ENCODE data around the gene PRIMPOL.

Gene PRIMPOL

DNA sequence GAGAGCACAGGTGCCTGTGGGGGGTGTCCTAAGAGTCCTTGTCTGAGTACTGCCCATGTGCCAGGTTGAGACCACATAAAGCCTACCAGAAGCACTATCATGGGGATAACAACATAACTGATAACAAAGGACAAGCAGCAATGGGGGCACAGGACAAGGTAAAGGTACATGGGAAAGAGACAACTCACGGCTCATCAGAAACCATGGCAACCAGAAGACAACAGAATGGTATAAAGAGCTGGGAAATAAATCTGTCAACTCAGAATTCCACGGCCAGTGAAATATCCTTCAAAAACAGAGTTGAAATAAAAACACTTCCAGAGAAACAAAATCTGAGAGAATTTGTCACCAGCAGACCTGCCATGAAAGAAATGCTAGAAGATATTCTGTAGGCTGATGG, 64.3 kb downstream of the PRIMPOL start:
- Histone ChIP-seq H3K36me3 (ENCODE audit: insufficient read depth, low read length) (peaks cover 100% of the 10 kb centered on the region), H3F3A (ENCODE audit: insufficient read depth, low read length) (no peaks in the 10 kb centered on the region), H4K20me1 (ENCODE audit: insufficient read depth, low read length) (no peaks in the 10 kb centered on the region), H3K4me2 (ENCODE audit: low read length) (no peak overlapping the region), H3K27me3 (ENCODE audit: insufficient read depth, low read length) (no peaks in the 10 kb centered on the region), H3K79me2 (ENCODE audit: insufficient read depth, low read length) (no peaks in the 10 kb centered on the region), H3K9ac (ENCODE audit: low read length) (no peak overlapping the region), H3K9me2 (ENCODE audit: low read depth, low read length) (no peaks in the 10 kb centered on the region), H3K4me1 (ENCODE audit: insufficient read depth, low read length, severe bottlenecking) (no peaks in the 10 kb centered on the region), H3K4me3 (ENCODE audit: low read depth, low read length, poor library complexity, severe bottlenecking) (no peak overlapping the region), H3K27ac (ENCODE audit: low read depth, low read length, poor library complexity, severe bottlenecking) (no peak overlapping the region), H2AFZ (ENCODE audit: low read length) (no peak overlapping the region), H3K9me3 (ENCODE audit: low read length) (0 out of 2 replicates have a peak, but pooled peaks cover 5% of the 10 kb centered on the region)
- TF ChIP-seq, protein P1, sequence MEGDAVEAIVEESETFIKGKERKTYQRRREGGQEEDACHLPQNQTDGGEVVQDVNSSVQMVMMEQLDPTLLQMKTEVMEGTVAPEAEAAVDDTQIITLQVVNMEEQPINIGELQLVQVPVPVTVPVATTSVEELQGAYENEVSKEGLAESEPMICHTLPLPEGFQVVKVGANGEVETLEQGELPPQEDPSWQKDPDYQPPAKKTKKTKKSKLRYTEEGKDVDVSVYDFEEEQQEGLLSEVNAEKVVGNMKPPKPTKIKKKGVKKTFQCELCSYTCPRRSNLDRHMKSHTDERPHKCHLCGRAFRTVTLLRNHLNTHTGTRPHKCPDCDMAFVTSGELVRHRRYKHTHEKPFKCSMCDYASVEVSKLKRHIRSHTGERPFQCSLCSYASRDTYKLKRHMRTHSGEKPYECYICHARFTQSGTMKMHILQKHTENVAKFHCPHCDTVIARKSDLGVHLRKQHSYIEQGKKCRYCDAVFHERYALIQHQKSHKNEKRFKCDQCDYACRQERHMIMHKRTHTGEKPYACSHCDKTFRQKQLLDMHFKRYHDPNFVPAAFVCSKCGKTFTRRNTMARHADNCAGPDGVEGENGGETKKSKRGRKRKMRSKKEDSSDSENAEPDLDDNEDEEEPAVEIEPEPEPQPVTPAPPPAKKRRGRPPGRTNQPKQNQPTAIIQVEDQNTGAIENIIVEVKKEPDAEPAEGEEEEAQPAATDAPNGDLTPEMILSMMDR (IDR thresholded peaks at IDR 0.05; ENCODE audit: low read length) = no peak
- no peak for TF ChIP-seq EZH2 (IDR thresholded peaks at IDR 0.05; ENCODE audit: borderline replicate concordance, low read length)

DNA sequence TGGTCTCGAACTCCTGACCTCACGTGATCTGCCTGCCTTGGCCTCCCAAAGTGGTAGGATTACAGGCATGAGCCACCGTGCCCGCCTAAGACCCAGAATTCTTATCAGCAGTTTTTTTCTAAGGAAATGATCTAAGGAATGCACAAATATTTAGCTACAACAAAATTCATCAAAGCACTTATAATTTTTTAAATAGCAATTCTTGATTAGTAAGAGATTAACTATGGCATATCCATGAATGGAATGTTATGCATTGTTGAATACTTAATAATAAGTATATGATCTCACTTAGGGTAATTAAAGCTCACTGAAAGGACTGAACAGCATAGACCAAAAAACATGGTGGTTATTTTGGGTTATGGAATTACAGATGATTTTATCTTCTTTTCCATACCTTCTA, 66.0 kb downstream of the PRIMPOL start:
- H3F3A ChIP-seq (ENCODE audit: insufficient read depth, low read length) = no peaks in the 10 kb centered on the region
- H3K36me3 ChIP-seq (ENCODE audit: insufficient read depth, low read length) = peaks cover 100% of the 10 kb centered on the region
- H3K4me1 ChIP-seq (ENCODE audit: insufficient read depth, low read length, severe bottlenecking) = no peaks in the 10 kb centered on the region
- no peak overlapping the region for H2AFZ ChIP-seq (ENCODE audit: low read length)
- no peak overlapping the region for H3K4me2 ChIP-seq (ENCODE audit: low read length)
- no peak overlapping the region for H3K4me3 ChIP-seq (ENCODE audit: low read depth, low read length, poor library complexity, severe bottlenecking)
- no peak for TF ChIP-seq EZH2 (IDR thresholded peaks at IDR 0.05; ENCODE audit: borderline replicate concordance, low read length)
- TF ChIP-seq, protein P1 (IDR thresholded peaks at IDR 0.05; ENCODE audit: low read length) = no peak
- no peaks in the 10 kb centered on the region for H3K9me2 ChIP-seq (ENCODE audit: low read depth, low read length)
- H3K27me3 ChIP-seq (ENCODE audit: insufficient read depth, low read length) = no peaks in the 10 kb centered on the region
- no peak overlapping the region for H3K9ac ChIP-seq (ENCODE audit: low read length)
- H3K27ac ChIP-seq (ENCODE audit: low read depth, low read length, poor library complexity, severe bottlenecking) = no peak overlapping the region
- H3K79me2 ChIP-seq (ENCODE audit: insufficient read depth, low read length) = 0 out of 2 replicates have a peak, but pooled peaks cover 6% of the 10 kb centered on the region
- no peaks in the 10 kb centered on the region for H4K20me1 ChIP-seq (ENCODE audit: insufficient read depth, low read length)
- H3K9me3 ChIP-seq (ENCODE audit: low read length) = no peaks in the 10 kb centered on the region

DNA sequence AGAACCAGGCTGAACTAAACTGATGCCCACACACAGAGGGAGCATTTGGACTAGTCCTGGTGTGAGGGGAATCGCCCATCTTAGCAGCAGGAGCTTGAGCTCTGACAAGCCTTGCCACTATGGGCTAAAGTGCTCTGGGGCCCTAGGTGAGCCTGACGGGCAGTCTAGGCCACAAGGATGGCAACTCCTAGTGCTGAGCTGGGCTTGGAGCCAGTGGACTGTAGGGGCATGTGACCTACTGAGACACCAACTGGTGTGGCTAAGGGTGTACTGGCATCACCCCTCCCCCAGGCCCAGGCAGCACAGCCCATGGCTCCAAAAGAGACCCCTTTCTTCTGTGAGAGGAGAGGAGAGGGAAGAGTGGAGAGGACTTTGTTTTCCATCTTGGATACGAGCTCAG, 69.9 kb downstream of the PRIMPOL start:
- no peak overlapping the region for H3K4me2 ChIP-seq (ENCODE audit: low read length)
- TF ChIP-seq, protein P1 (IDR thresholded peaks at IDR 0.05; ENCODE audit: low read length) = no peak
- TF ChIP-seq EZH2 (IDR thresholded peaks at IDR 0.05; ENCODE audit: borderline replicate concordance, low read length) = no peak
- H3K79me2 ChIP-seq (ENCODE audit: insufficient read depth, low read length) = peaks cover 21% of the 10 kb centered on the region

More for the DNA sequence above, 69.9 kb downstream of the PRIMPOL start:
- Histone ChIP-seq H2AFZ (ENCODE audit: low read length) (no peak overlapping the region), H4K20me1 (ENCODE audit: insufficient read depth, low read length) (no peaks in the 10 kb centered on the region), H3K9me2 (ENCODE audit: low read depth, low read length) (no peaks in the 10 kb centered on the region), H3K9ac (ENCODE audit: low read length) (no peak overlapping the region), H3K27me3 (ENCODE audit: insufficient read depth, low read length) (no peaks in the 10 kb centered on the region), H3K4me1 (ENCODE audit: insufficient read depth, low read length, severe bottlenecking) (no peaks in the 10 kb centered on the region), H3F3A (ENCODE audit: insufficient read depth, low read length) (no peaks in the 10 kb centered on the region), H3K36me3 (ENCODE audit: insufficient read depth, low read length) (peaks cover 99% of the 10 kb centered on the region), H3K9me3 (ENCODE audit: low read length) (no peaks in the 10 kb centered on the region), H3K27ac (ENCODE audit: low read depth, low read length, poor library complexity, severe bottlenecking) (no peak overlapping the region), H3K4me3 (ENCODE audit: low read depth, low read length, poor library complexity, severe bottlenecking) (no peak overlapping the region)

Data from OCI-LY1 (cell line).